ENCODE measurements around the gene TUBB4A.
A peak's percentile ranks its signal among the peaks of the same experiment; 100 is the strongest.

The TUBB4A gene

DNA sequence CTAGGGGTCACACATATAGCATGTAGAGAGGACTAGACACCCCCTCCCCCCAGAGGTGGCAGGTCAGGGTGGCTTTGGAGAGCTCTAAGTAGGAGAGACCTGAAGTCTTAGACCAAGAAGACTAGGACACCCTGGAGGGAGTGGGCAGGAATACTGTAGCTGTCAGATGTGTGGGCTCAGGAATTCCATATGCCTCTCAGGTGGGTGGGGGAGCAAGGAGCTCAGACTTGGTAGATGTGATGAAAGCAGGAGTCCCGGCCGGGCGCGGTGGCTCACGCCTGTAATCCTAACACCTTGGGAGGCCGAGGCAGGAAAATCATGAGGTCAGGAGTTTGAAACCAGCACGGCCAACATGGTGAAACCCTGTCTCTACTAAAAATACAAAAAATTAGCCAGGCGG is 36.4 kb downstream of the TUBB4A start:
- no peak for DNase-seq

DNA sequence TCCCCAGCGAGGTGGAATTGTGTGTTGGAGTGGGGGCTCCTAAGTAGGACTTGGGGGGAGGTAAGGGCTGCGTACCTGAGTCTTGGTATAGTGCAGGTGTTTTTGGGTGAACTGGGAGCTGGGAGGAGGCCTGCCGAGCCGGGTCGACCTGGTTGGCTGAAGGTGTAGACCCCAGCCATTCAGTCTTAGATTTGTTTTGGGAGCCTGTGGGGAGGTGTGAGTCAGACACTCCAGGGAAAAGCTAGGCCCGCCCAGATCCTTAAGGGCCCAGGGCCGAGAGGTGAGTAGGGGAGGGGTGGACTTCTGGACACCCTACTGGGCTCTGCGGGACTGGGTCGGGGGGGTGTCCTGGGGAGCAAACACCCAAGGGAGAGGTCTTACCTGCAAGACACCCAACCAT is 37.1 kb downstream of the TUBB4A start:
- no peak for DNase-seq

- peak; percentile 53 to 63 for DNase-seq
Measured at GRCh38 chr19:6464070-6464873, 37.8 kb downstream of the TUBB4A start, which contains the start of gene CRB3. Gene CRB3 (plus strand): TSS chr19:6464271. CDS start chr19:6464702, 431 bp downstream.

- peak; percentile 75 to 81 for DNase-seq
Measured at GRCh38 chr19:6460099-6460884, 41.8 kb downstream of the TUBB4A start.

- no peak for DNase-seq
Measured at GRCh38 chr19:6459262-6460098, 42.6 kb downstream of the TUBB4A start, which contains the start of gene SLC25A23. Gene SLC25A23 (minus strand): TSS chr19:6459792. CDS start chr19:6459628, 164 bp downstream.

DNA sequence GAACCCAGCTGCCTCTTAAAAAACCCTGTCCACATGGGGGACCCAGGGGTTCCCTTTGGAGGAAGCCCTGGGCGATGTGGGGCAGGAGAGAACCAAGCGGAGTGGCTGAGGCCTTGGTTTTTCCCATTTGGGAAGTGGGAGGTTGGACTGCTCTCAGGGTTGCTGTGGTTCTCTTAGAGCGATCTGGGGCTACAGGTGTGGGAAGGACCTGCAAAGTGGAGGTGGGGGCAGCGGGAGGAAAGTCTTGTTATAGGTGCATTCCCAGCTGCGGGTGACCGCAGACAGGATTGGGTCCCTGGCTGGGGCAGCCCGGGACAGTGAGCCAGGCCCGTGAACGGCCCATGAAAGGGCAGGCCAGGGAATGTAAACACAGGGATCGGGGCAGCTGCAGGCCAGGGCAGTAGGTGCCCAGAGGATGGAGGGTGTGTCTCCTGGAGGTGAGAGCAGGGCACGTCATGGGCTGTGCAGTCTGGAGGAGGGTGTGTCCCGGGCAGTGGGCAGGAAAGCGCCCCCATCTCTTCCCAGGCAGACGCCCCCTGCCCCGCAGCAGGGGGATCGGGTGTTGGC is 43.3 kb downstream of the TUBB4A start:
- no peak for DNase-seq

GRCh38 chr19:6457958-6458694 is 44.0 kb downstream of the TUBB4A start:
- DNase-seq = no peak

DNA sequence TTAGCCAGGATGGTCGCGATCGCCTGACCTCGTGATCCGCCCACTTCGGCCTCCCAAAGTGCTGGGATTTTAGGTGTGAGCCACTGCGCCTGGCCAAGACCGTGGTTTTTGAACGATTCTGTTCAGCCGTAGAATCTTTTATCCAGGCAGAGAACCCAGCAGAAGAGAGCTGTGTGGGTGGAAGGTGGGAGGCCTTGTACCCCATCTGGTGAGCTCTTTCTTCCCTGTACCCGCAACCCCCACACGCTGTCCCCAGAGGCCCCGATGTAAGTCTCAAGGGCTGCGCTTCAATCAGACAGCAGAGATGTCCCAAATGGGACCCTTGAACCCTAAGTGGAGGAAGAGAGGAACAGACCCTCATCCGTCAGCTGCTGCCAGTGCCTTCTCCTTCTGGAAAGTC is 46.2 kb downstream of the TUBB4A start:
- DNase-seq = no peak

- no peak for DNase-seq
Measured at GRCh38 chr19:6453951-6454565, 48.1 kb downstream of the TUBB4A start.

- DNase-seq = no peak
Measured at GRCh38 chr19:6452899-6453298, 49.2 kb downstream of the TUBB4A start.

DNA sequence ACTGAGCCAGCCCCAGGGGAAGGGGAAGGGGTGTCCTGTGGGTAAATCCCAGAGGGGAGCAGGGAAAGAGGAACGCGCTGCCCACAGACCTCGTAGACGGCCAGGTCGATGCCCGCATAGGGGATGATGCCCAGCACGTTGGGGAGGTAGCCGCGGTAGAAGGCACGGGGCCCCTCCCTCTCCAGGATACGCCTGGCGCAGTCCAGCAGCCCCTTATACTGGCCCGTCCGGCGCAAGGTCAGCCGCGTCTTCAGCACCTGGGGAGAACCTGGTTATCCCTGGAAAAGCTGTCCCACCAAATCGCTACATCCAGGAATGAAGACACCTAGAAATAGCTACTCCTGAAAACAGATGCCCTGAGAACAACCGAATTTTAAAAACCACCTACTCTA is 49.9 kb downstream of the TUBB4A start:
- no peak for DNase-seq

GRCh38 chr19:6451583-6452222 is 50.4 kb downstream of the TUBB4A start:
- DNase-seq = no peak

DNA sequence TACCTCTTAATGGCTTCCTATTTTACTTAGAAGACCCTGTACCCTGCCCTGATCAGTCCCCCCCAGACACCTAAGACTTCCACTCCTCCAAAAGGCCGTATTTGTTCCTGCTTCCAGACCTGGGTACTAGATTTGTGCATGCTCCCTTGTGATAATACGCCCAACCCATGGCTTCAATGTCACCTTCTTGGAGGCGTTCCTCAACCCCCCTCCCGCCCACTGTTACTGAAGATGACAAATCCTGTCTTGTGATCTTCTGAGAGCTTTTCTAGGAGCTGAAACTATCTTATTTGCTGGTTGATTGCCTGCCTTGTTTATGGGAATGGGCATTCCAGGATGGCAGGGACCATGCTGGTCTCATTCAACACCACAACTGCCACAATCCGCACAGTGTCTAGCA is 51.9 kb downstream of the TUBB4A start:
- DNase-seq = no peak

DNA sequence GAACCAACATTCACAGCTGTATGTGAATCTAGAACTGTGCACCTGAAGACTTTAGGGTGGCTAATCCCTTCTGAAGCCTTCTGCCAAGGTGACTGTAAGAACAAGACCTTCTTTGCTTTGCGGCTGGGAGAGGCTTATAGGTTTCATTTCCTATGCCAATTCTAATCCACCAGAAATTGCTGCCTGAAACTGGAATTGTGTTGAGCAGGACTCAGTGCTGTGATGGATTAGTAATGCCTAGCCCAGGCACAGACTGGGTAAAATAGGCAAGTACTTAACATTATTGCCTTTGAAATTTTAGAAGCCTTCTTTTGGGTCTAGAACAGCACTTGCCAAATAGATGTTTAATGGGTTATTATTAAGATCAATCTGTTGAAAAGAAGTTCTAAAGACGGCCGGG is 54.1 kb downstream of the TUBB4A start:
- no peak for DNase-seq

GRCh38 chr19:6446452-6446851 is 55.7 kb downstream of the TUBB4A start:
- no peak for DNase-seq

Measured in NCI-H187 (cell line).